ENCODE results near the gene MRPL28.
"Not testable (repeated sequence)": the region's sequence is repeated elsewhere in the genome, so short reads cannot be mapped to it uniquely, and the experiment has no call there.

Gene MRPL28

DNA sequence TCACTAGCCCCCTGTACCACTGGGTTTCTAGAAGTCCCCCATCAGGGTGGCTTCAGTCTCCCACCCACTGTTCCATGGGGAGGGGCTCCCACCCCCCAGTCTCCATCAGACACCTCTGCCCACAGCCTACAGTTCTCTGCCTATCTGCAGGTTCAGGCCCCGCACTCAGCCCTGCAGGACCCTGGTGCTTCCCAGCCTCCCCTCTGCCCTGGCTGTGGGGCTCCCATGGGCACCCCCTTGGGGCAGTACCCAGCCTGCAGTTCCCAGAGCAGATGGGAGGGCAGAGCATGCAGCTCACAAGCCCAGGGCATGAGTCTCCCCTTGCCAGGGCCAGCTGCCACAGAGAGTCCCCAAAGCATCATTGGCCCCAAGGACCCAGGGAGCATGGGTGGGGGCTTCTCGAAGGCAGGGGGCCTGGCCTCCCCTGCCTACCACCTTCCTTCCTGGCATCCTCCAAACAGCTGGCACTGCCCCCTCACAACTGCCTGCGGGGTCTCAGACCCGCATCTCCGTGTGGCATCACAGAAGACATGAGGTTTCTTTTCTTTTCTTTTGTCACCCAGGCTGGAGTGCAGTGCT lies 2.8 kb upstream of the MRPL28 start:
- no peak for DNase-seq (ENCODE audit: low read depth)

DNA sequence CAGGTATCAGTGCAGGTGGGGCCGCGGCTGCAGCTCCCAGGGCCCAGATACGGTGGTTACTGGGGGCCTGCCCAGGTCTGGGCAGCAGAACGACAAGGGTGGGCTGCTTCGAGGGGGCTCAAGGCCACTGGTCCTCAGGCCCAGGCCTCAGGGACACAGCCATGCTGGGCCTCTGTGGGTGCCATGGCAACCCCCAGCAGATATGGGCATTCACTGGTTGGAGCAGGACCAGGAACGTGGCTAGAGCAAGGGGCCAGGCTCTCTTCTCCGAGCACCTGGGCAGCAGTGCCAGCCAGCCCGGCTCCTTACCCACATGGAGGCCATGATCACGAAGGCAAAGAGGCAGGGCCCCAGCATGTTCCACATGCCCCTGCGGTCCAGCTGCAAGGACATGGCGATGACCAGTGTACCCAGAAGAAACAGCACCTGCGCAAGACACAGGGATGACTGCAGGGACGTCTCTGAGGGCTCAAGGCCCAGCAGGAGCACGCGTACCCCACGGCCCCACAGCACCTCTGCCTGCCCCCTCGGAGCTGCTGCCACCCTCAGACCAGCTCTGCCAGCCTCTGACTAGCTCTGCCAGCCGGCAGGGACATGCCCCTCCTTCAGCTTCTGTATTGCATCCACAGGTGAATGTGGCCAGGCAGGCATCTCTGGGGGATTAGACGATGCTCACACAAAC lies 2.1 kb upstream of the MRPL28 start:
- DNase-seq (ENCODE audit: low read depth), result no peak

DNA sequence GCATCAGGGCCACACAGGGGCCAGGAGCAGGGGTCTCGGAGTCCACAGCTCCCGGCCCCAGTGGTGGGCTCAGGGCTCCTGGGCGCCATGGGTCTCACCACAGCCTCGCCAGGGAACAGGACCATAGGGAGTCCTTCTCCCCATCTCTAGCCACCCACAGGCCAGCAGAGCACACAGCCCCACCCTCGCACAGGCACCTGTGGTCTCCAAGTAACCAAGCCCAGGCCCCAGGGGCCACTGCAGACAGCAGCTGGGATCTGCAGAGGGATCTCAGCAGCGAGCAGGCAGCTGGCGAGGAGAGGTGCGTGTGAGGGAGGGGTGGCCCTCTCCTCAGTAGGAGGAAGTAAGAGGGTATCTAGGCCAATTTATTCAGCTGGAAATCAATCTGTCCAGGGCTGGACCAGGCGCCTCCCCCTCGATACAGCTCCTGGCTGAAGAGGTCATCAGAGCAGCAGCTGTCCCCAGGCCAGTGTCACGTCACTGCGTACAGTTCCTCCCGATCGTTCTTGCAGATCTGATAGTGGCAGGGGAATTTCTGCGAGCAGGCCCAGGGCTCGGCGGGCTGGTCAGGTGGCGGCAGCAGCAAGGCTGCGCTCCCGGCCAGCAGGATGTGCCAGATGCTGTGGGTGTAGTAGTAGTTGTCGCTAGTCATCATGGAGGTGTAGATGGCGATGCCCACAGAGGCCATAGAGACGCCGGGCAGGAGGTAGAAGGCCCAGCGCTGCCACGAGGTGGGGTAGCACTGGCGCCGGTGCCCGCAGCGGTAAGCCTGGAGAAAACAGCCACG lies 1.4 kb upstream of the MRPL28 start:
- DNase-seq (ENCODE audit: low read depth), result no peak

DNA sequence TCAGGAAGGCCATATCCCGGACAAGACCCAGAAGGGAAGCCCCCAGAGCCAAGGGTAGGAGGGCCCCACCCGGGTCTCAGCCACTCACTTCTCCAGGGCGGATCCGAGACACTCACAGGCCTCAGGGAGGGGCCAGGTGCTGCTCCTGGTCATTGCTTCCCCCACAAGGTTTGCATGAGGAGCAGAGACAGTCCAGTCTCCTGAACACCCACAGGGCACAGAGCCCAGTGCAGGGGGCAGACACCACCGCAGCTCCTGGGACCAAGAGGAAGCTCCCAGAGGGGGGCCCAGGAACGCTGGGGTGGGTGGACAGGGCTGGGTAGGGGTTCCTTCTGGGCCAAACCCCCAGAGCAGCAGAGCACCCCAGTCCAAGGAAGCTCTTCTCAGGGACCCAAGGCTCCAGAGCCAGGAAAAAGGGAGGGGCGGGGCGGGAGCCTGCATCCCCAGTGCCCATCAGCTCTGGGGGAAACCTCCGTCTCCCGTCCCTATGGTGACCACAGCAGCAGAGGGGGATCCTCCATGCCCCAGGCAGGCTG lies 709 bp upstream of the MRPL28 start:
- DNase-seq (ENCODE audit: low read depth), result no peak

DNA sequence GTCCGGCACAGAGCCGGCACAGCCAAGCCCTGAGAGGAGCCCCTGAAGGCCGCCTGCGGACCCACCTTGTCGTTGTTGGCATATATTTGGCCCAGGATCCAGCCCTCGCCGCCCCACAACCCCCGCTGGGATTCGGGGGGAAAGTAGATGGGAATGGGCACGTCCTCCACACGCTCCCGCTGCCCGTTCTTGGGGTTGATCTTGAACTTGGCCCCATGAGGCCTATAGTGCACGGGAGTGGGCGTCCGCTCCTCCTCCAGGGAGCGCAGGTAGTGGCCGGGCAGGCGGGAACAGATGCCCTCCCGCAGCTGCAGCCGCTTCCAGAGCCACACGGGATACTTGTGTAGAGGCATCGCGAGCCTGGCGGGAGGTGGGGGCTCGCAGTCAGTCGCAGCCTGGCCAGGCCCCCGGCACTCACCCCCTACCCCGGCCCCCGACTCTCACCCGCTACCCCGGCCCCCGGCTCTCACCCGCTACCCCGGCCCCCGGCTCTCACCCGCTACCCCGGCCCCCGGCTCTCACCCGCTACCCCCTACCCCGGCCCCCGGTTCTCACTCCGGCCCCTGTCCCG lies 387 bp downstream of the MRPL28 start:
- no peak for DNase-seq (ENCODE audit: low read depth)

DNA sequence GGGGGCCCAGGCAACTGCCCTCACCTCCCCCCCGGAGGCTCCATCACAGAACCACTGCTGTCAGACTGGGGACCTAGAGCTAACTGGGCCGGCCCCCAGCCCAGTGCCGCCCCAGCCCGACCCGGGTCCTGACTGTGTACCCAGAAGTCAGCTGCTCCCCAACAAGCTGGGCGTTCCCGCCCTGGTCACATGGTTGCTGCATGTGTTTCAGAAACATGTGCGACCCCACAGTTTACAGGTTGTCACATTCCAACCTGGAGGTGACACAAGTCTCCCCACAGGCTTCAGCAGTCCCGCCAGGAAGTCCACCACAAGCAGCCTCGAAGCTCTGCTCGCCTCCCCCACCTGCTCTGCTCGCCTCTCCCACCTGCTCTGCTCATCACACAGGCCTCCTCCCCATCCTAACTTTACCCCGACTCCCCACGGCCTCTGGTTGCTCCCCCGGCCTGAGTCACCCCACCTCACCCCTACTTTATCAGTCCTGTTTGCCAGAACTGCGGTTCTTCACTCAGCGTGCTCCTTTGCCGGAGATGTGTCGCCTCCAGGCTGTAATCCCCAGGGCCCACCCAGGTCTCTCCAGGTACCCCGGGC lies 968 bp downstream of the MRPL28 start:
- DNase-seq (ENCODE audit: low read depth), result no peak

DNA sequence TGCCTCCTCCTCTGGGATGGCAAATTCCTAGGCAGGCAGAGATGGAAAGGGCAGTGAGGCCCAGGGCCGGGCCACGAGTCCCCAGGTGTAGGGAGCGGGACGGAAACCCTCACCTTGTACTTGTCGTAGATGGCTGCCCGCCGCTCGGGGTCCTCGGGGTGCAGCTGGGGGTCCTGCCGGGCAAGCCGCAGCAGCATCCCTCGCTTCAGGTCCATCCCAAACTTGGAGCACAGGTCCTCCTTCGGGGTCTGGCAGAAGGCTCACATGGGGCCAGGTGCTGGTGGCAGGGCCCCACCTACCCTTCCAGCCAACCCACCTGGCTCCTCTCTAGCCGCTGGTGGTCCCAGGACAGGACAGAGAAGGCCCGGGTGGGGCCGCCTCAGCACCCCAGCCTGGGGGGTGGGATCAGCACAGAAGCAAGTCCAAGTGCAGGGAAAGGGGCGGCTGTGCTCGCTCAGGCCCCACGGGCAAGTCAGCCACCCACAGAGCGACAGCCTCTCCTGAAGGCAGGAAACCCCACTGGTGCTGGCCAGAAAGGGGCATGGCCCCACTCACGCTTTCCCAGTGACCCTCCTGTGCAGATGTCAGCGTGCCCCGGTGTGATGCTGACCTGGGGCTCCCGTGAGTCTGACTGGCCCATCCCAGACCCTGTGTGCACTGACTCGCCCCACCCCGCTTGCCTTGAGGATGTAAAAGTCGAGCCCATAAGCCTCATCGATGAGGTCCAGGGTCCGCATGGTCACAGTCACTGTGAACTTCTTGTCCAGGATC lies 1.8 kb downstream of the MRPL28 start:
- no peak for DNase-seq (ENCODE audit: low read depth)

DNA sequence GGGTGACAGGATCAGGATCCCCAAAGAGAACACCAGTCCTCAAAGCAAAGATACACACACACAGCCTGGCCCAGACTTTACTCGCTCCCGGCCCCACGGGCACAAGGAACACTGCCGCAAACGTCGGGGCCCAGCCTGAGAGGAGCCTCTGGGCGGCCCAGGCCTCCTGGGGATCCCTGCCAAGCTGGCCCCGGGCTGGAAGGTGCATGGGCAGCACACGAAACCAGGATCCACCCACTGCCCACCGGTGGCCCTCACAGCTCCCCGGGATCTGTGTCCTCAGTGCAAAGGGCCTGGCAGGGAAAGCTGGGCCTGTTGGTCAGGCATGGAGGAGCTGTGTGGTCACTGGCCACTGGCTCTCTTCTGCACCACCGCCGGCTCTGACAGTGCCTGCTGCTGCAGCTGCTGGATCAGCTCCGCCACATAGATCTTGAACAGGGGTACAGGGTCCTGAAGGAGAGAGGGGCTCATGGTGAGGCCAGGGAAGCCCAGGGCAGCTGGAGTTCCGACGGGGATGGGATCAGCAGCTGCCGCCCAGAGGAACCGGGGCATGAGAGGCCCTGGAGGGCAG lies 2.9 kb downstream of the MRPL28 start:
- no peak for DNase-seq (ENCODE audit: low read depth)

DNA sequence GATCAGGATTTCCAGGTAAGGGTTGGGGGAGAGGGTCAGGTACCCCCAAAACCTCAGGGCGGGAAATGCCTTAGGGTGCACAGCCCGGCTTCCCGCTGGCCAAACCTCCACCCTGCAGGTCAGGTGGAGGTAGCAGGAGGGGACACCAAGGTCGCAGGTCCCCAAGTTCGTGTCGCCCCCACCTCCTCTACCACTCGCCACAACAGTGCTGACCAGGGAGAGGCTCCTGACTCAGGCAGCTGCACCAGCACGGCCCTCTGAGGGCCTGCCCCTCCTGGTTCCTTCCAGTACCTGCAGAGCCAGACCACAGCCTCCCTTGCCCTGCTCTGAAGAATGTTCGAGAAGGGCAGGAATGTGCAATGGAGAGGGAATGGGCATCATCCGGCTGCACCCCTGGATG lies 3.9 kb downstream of the MRPL28 start:
- no peak for DNase-seq (ENCODE audit: low read depth)

DNA sequence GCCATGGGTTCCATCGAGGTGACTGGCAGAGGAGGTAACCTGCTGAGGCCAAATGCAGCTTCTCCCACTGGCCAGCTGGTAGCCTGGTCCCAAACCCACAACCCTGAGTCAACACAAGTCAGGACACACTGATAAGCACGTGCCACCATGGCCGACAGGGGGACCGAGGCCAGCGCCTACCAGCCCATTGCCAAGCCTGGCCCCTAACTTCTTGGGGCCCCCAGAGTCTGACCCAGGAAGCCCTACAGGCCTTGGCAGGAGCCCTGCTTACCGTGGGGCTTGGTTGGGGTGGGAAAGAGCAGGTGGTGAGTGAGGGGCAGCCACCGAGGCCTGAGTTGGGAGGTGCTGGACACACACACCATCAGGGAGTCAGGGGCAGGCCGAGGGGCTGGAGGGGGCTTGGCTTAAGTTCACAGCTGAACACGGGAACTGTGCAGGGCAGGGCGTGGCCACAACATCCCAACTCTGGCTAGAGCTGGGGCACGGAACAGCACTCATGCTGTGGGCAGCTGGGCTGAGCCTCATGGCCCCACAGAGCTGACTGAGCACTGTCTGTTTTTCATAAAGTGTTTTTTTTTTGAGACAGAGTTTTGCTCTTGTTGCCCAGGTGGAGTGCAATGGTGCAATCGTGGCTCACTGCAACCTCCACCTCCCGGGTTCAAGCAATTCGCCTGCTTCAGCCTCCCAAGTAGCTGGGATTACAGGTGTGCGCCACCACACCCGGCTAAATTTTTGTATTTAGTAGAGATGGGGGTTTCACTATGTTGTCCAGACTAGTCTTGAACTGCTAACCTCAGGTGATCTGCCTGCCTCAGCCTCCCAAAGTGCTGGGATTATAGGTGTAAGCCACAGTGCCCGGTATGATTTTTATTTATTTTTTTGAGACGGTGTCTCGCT lies 5.5 kb downstream of the MRPL28 start:
- DNase-seq (ENCODE audit: low read depth), result no peak

DNA sequence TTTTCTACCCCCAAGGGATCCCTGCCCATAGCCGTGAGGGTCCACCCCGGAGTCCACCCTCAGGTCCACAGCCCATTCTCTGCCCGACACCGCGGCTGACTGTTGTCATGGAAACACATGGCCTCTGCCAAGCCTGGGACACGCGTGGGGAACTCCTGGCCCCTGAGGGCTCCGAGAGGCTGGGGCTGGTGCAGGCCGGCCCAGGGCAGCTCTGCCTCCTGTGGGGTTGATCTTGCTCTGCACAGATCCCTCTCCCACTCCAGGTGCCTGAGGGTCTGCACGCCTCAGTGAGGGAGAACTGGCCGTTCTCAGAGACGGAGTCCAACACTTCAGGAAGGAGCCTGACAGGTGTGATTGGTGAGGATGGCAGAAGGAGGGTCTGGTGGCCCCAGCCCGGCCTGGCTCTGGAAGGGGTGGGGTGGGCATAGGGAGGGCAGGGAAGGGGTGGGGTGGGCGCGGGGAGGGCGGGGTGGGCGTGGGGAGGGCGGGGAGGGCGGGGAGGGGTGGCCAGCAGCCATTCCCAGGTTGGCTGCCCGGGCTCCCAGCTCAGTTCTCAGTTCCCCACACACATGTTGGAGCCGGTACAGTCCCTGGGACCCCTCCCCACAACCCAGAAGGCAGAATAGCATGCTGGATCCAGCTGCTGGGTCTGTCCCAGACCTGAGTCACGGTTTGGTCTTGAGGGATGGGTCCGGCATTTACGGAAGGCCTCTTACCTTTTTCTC lies 6.4 kb downstream of the MRPL28 start:
- DNase-seq (ENCODE audit: low read depth), result no peak

DNA sequence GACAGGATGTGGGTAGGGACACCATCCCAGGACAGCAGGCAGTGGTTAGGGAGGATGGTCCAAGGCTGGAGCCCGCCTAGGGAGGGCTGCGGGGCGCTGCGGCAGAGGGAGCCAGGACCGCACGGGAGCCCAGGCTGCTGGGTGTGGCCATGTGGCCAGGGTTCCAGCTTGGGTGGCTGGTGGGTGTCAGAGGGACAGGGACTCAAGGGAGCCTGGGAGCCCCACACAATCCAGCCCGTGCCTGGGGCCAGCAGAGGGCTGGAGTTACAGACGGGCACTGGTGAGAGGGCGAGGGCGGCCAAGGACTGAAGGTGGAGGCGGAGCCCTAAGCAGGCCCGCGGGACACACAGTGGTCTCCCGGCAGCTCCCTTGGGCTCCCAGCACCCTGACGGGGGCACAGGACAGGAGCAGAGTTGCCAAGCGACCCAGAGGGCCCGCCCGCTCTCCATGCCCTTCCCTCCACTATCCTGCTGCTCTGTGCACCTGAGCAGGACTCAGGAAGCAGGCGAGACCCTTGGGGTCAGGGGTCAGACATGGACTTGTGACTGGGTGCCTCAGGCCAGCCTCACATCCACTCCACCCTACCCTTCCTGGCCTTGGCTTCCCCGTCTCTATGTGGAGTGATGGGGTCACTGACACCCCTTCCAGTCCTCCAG lies 7.1 kb downstream of the MRPL28 start:
- DNase-seq (ENCODE audit: low read depth), result no peak

DNA sequence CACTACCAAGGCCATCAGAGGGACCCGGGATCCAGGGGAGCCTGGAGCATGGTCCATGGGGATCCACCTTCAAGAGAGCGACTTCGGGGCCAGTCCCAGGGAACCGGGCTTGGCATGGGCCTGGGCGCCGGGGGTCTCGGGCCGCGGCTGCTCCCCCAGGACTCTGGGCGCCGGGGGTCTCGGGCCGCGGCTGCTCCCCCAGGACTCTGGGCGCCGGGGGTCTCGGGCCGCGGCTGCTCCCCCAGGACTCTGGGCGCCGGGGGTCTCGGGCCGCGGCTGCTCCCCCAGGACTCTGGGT lies 7.7 kb downstream of the MRPL28 start:
- DNase-seq (ENCODE audit: low read depth), result not testable (repeated sequence)

DNA sequence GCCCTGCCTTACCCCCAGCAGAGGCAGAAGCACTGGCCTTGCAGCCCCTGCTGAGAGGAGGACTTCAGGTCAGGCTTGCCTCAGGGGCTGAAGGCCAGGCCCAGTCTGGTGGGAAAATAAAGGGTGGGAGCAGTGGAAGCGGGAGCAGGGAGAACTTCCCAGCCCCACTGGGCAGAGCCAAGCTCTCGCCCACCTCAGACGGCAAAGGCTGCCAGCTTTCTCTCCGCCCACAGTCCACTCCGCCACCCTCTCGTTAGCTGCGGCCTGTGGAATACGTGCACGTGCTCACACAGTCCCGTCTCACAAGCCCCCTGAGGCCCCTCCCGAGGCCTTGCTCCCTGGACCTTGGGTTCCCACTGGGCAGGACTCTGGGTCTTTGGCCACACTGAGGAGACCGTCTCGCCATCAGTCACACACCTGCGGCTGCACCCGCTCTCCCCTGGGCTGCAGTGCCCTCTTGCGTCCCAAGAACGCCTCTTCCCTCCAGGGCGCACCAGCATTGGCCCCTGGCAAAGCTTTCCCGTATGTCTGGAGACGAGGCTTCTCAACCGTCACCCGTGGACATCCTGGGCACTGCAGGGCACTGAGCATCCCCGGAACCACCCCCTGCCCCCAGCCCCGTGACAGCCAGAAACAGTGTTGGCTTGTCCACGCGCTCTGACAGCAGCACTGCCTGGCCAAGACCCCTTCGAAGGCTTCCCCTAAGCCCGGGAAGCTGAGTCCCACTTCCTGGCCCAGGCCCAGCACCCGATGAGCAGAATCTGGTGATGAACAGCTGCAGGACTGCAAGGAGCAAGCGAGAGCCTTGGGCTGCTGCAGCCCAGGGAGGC lies 8.3 kb downstream of the MRPL28 start:
- peak; percentile 65 for DNase-seq (ENCODE audit: low read depth)

DNA sequence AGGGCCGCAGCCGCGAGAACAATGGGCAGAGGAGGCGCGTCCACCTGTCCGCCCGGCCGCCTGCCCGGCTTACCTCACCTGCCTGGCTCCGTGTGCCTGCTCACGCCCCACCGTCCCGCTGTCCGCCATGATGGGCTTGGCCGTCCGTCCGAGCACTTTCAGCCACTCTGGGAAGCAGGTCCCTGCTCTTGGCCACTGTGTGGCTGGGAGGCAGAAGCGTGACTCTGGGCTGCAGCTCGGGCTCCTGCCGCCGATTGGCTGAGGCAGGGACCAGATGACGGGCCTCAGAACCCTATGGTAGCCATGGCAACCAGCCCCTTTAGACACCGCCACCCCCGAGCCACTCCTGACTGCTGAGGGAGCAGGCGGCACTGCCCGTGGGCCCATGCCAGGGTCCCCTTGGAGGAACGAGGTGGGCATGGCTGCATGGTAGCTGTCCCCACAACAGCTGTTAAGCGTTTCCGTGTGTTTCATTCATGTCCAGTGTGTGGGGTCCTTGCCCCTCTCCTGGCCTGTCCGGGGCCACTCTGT lies 8.9 kb downstream of the MRPL28 start:
- no peak for DNase-seq (ENCODE audit: low read depth)

DNA sequence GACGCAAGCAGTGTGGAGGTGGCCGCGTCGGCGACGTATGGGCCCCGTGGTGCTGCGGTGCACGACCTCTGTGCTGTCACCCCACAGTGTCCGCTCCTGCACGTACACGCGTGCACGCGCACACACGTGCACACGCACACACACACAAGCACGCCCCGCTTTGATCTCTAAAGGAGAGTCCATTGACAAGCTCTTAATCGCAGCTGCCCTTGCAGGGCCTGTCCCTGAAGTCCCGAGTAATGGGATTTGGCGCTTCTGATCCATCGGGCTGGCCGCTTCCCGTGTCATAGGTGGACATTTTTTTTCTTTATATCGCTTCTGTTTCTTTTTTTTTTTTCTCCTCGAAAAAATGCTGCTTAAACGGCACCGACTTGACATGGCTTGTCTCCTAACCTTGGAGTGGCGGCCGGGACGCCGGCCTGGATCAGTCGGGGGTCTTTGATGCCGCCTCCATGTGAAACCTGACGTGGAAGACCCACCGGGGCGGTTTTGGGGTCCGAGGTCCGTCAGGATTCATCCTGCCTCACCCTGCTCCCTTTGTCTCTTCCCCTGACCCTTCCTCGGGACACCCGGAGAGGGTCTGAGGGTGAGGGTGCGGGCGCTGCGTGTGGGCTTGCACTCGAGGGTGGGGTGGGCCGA lies 9.5 kb downstream of the MRPL28 start:
- no peak for DNase-seq (ENCODE audit: low read depth)

DNA sequence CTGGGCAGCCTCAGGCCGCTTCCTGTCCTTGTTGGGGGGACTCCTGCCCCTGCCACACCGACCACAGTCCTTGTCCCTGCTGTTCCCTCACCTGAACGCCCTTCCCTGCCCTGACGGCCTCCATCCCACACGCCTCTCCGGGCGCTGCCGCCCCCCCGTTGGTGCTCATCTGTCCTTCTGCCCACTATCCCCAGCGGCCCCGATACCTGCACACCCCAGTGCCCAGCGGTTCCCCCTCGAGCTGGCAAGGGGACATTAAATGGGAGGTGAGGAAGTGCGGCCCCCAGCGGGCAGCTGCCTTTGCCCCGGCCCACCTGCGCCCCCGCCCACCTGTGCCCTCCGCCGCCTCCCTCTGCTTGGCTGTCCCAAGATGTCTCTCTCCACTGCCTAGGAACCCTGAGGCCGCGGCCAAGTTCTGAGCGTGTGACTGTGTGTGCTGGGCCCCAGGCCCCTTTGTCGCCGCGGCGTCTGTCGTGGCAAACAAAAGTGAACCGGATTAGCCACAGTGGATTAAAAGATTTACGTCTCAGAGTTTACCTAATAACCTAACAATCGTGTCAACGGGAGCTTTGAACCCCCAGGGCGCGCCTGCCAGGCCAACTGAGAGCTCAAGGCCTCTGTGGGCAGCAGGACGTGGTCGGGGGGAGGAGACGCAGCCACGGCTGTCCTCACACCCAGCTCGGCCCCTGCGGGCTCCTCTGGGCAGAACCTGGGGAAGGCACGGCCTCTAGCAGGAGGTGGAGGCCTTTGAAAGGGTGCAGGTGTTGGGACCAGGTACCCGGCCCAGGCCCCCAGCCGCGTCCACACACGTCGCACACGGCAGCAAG lies 10.3 kb downstream of the MRPL28 start:
- DNase-seq (ENCODE audit: low read depth), result no peak
